NB4 (cell line): ENCODE measurements around the gene TCEA3.

Experiments
- DNase-seq: peaks from one replicate; pipeline ENCODE4 v3.0.0; 2010; ENCODE audit warnings: low read depth
- H3K4me3 ChIP-seq: one replicate; pipeline ENCODE4 v1.5.1; 2011; ENCODE audit warnings: mild to moderate bottlenecking, low read depth, low read length, moderate library complexity
- CTCF ChIP-seq: IDR thresholded peaks from one replicate; pipeline ENCODE4 v1.5.1; 2012; ENCODE audit warnings: low read depth, low read length
- MYC ChIP-seq: IDR thresholded peaks from 2 replicates; pipeline ENCODE4 v1.6.1; 2011; ENCODE audit warnings: low read depth, low read length
- POLR2A ChIP-seq: IDR thresholded peaks from 2 replicates; pipeline ENCODE4 v1.6.1; 2011; ENCODE audit warnings: mild to moderate bottlenecking; ENCODE audit not compliant: insufficient read length; ENCODE audit errors: extremely low read depth
- TF ChIP-seq, protein P1 (sequence below): IDR thresholded peaks from 2 replicates; pipeline ENCODE4 v1.6.1; 2011; ENCODE audit warnings: low read depth, low read length

Gene TCEA3

DNA sequence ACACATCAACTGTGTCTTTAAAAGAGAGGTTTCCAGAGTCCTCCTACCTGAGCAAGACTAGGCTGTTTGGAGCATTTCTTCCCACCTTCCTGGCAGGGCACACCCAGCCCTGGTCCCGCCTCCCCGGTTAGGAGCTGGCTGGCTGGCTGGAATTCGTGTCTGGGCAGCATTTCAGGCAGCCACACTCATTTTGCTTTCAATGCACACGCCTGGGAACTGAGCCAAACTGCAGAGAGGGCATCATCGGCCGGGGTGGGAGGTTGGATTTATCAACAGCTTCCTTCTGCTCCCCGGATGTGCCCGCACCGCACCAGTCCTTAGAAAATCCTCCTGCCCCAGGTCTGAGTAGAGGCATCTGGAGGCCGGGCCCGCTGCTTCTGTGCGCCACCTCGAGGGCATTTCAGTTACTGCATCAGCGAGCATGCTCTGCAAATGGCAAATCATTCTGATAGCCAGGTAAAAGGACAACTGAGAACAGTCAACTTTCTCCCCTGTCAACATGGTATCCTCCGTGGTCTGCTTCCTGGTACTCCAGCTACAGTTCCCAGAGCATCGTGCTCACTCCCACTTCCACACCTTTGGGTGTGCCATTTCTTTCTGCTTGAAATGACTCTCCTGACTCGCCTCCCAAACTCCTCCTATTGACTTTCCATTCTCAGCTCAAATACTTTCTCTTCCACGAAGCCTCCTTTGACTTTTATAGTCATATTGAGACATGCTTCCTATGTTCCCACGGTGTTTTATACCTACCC, 20.6 kb downstream of the TCEA3 start:
- peak; percentile 95 for DNase-seq
- TF ChIP-seq, protein P1, sequence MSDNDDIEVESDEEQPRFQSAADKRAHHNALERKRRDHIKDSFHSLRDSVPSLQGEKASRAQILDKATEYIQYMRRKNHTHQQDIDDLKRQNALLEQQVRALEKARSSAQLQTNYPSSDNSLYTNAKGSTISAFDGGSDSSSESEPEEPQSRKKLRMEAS, result peak; percentile 85
- peak; percentile 71 for TF ChIP-seq MYC
- peak; percentile 88 for TF ChIP-seq CTCF
- peak; percentile 16 for TF ChIP-seq POLR2A
- H3K4me3 ChIP-seq, result peak overlapping the region; percentile 72

DNA sequence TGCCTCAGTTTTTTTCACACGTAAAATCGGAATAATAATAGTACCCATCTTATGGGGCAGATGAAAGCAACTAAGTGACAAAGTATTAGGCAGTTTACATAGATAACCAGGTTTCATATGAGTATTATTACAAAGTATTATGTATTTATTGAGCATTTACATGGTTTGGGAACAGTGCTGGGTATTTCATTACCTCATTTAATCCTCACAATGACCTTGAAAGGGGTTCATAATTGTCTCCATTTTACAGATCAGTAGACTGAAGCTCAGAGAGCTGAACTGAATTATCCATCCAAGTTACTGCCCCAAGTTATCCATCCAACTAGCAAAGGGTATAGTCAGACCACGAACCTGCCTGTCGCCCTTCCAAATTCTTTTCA, 21.2 kb downstream of the TCEA3 start:
- DNase-seq, result no peak
- TF ChIP-seq MYC, result no peak
- TF ChIP-seq, protein P1, result no peak
- TF ChIP-seq POLR2A, result no peak
- TF ChIP-seq CTCF, result no peak
- peak overlapping the region; percentile 72 for H3K4me3 ChIP-seq

GRCh38 chr1:23403038-23403336, 21.6 kb downstream of the TCEA3 start:
- TF ChIP-seq MYC (peak; percentile 86), CTCF (no peak)
- TF ChIP-seq, protein P1, result peak; percentile 80

GRCh38 chr1:23402286-23403037, 22.1 kb downstream of the TCEA3 start:
- peak; percentile 89 for DNase-seq
- TF ChIP-seq CTCF (no peak), MYC (peak; percentile 84)
- TF ChIP-seq, protein P1, result peak; percentile 70
- H3K4me3 ChIP-seq, result peak overlapping the region; percentile 72

More at GRCh38 chr1:23403038-23403336, 21.6 kb downstream of the TCEA3 start:
- H3K4me3 ChIP-seq, result peak overlapping the region; percentile 72
- peak; percentile 84 for DNase-seq

DNA sequence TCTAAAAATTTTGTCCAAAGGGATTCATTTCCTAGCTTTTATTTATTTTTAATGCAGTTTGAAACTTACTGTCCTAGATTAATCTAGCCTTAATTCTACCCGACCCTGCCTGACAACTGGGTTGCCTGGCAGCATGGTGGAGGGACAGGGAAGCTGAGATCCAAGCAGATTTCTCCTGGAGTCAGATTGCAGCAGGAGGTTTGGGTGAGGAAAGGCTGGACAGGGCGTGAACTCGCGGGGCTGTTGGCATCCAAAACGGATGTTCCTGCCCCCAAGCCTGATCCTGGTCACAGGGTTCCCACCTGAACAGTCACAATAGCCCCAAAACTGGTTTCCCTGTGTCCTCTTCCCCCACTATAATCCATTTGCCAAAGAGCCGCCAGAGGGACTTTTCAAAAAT, 23.2 kb downstream of the TCEA3 start:
- TF ChIP-seq, protein P1, result no peak
- no peak for TF ChIP-seq POLR2A
- TF ChIP-seq MYC, result no peak
- TF ChIP-seq CTCF, result no peak
- no peak for DNase-seq
- H3K4me3 ChIP-seq, result no peak overlapping the region
